H1 (cell line): Measurements from ENCODE around the gene MAGOH. TPM values are rescaled to one million over a fixed set of nuclear protein-coding genes. Genes with fewer than 3 reads are reported as not detected.

Experiments
- EP300 ChIP-seq, 2 experiments: IDR thresholded peaks; 1 replicate in 1 of 2; 2 replicates in 1 of 2; pipeline ENCODE4 v1.6.1; 2011 to 2012; ENCODE audit warnings: low read depth in 2 of 2, low read length in 2 of 2, mild to moderate bottlenecking in 2 of 2, borderline replicate concordance in 1 of 2, inconsistent platforms in 1 of 2, moderate library complexity in 1 of 2
- GTF2F1 ChIP-seq: IDR thresholded peaks from 2 replicates; pipeline ENCODE4 v1.6.1; 2012; ENCODE audit warnings: low read depth, low read length, improper control_type of control experiment, borderline replicate concordance
- HDAC2 ChIP-seq, 2 experiments: fragments of 300-600 bp in 1 of 2; sonication (generic) in 1 of 2; IDR thresholded peaks; 2 replicates each; pipeline ENCODE4 v1.6.1; 2011 to 2012; ENCODE audit warnings: low read depth in 2 of 2, low read length in 2 of 2, mild to moderate bottlenecking in 2 of 2, moderate library complexity in 2 of 2, borderline replicate concordance in 1 of 2, inconsistent platforms in 1 of 2
- KDM5A ChIP-seq: fragments of 200-600 bp; IDR thresholded peaks from 2 replicates; pipeline ENCODE4 v1.7.1; 2012; ENCODE audit warnings: mild to moderate bottlenecking, low read length, inconsistent platforms, mixed read lengths
- MAFK ChIP-seq: IDR thresholded peaks from 2 replicates; pipeline ENCODE4 v1.6.1; 2012; ENCODE audit warnings: low read depth, mild to moderate bottlenecking, improper control_type of control experiment, low read length
- polyA plus RNA-seq, 7 experiments: library from polyadenylated mRNA; depleted of rRNA in 3 of 7; stranded (reverse) in 5 of 7; unstranded in 2 of 7; fragments of >200 nt in 5 of 7; fragments of 200-250 nt in 2 of 7; gene quantifications; 1 replicate in 5 of 7; 2 replicates in 1 of 7; 4 replicates in 1 of 7; pipeline versions ENCODE4 v1.2.1 to v1.2.3, GENCODE V29; 2011 to 2013; ENCODE audit warnings: missing spikeins in 2 of 7, mixed read lengths in 2 of 7
- total RNA-seq: library from RNA; stranded (reverse); fragmentation: NEBNext Ultra II Directional; extraction: Animal tissue kit (Norgen Biotek cat#: 25700); gene quantifications from 2 replicates; pipeline ENCODE4 v1.2.1, GENCODE V29; 2021

MAGOH gene
- total and polyA plus RNA-seq, 2 of the 8 experiments (the other 6 are each of a cell fraction or from before 2014, with no cell fraction given), result 46.9 to 74.3 TPM

GRCh38 chr1:53196485-53197290 is 41.6 kb downstream of the MAGOH start, which contains the start of gene CPT2 (continued):
- TF ChIP-seq HDAC2 (IDR thresholded peaks at IDR 0.05; ENCODE audit: borderline replicate concordance in 1 of 2, low read depth in 2 of 2, low read length in 2 of 2) (0 out of 4 replicates have a peak, but pooled peaks of 1 of the 2 experiments have one; percentile 54), KDM5A (0 out of 2 replicates have a peak, but pooled peaks have one; percentile 39), MAFK (no peak), EP300 (IDR thresholded peaks at IDR 0.05; ENCODE audit: borderline replicate concordance in 1 of 2, low read depth in 2 of 2, low read length in 2 of 2) (no peak), GTF2F1 (no peak)
